Activated CD8-positive, alpha-beta memory T cell treated with anti-CD3 and anti-CD28 coated beads, Interleukin-2, amount 50 U/mL, for 48 hours (primary cell): ENCODE data around the gene VMP1.
A peak's percentile ranks its signal among the peaks of the same experiment; 100 is the strongest.
"Not testable (repeated sequence)": the region's sequence is repeated elsewhere in the genome, so short reads cannot be mapped to it uniquely, and the experiment has no call there.

Experiments
- DNase-seq: peaks from one replicate; pipeline ENCODE4 v3.0.0-alpha.2; 2020

VMP1 gene

DNA sequence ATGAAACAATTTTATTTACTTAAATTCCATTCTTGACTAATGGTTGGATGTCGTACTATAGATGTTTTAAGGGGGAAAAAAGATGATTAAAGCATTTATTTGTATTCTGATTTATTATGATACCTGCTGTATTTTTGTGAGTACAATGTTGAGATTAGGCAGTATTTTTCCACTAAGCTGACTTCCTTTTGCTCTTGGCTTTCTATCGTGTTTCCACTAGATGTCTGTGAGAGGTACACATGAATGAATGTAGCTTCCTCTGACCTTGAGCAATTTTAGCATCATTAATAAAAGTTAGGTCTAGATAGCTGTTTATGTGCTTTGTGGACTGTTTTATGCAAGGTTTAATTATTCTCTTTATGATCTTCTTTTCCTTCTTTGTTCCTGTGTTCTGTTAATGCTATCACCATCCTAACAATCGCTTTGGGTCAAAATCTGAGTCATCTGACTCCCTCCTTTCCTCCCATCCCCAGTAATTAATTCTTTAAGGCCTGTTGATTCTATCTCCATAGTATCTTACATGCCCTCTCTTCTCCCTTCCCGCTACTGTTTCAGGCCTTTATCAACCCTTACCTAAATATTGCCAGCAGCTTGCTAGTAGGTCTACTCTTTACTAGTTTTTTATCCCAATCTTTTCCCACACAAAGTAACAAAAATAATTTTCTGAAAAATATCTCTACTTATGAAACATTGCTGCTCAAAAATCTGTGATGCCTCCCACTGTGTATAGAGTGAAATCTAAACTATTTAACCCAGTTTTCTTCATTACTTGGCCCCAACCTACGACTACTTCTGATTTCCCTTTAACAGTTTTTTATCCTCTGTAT is 76.0 kb downstream of the VMP1 start:
- no peak for DNase-seq

DNA sequence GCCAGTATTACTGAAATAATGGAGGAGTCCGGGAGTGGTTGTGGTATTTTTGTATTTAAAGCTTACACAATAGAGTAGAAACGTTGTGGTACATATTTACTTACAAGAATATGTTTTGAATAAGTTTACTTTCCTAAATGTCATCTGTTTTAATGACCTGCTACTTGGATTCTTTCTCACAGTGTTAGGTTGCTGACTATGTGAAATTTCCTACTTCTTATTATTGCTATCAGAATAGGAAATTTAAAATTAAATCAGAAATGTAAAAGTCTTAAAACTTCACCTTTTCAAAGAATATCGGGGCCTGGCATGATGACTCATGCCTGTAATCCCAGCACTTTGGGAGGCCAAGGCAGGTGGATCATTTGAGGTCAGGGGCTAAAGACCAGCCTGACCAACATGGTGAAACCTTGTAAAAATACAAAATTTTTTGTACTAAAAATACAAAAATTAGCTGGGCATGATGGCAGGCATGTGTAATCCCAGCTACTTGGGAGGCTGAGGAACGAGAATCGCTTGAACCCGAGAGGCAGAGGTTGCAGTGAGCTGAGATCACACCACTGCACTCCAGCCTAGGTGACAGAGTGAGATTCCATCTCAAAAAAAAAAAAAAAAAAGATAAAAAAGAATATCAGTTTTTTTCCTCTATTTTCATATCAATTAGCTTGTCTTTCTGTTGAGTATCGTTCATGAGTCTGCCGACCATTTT is 77.8 kb downstream of the VMP1 start:
- DNase-seq = peak; percentile 67

DNA sequence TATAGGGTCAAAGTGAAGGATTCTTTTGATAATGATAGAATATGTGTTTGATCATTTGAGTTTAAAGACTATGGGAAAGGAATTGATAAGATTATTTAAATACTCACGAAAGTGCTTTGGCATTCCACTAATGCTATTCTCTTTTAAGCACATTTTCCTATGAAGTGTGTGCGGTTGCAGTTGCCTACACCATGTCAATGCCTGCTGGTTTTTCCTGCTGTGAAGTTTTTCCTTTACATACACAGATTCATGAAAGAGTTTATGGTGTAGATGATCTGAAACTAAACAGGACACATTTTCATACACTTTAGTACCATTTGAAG is 78.7 kb downstream of the VMP1 start:
- no peak for DNase-seq

DNA sequence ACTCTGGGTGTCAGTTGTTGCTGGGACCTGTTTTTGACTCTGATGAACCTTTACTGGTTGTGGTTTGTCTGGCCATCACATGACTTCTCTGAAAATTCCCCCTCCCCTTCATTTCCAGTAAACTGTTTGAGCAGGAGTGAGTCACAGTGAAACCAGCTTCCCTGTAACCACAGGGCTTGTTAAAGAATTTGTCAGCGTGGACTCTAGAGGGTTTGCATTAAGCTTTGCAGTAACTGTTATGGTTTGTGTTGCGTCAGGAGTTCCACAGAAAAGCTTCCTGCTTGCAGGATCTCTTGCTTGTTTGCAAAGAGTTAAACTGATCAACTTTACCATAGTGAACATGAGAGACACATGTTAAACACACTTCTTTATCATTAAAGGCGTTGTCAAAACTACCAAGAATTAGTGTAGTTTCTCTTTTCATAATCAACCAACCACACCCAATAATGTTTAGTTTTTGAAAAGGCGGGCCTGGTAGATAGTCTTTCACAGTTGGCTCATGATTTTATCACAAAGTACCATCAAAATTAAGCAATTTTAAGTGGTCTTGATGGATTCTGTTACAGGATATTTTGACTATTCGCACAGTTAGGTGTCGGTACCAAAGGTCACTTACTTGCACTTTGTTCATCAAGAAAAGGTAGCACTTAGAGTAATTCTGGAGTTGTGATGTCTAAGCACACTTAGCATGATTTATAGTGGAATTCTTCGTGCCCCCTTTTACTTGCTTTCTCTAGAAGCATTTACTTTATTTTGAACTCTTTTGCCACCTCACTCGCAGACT is 79.3 kb downstream of the VMP1 start:
- DNase-seq = no peak

DNA sequence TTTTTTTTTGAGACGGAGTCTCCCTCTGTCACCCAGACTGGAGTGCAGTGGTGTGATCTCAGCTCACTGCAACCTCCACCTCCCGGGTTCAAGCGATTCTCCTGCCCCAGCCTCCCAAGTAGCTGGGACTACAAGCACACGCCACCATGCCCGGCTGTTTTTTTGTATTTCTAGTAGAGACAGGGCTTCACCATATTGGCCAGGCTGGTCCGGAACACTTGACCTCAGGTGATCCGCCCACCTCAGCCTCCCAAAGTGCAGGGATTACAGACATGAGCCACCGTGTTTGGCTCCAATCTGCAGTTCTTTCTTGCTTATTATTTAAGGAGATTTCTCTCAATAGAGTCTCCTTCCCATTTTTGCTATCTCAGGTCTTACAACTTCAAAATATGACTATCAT is 82.4 kb downstream of the VMP1 start:
- not testable (repeated sequence) for DNase-seq

DNA sequence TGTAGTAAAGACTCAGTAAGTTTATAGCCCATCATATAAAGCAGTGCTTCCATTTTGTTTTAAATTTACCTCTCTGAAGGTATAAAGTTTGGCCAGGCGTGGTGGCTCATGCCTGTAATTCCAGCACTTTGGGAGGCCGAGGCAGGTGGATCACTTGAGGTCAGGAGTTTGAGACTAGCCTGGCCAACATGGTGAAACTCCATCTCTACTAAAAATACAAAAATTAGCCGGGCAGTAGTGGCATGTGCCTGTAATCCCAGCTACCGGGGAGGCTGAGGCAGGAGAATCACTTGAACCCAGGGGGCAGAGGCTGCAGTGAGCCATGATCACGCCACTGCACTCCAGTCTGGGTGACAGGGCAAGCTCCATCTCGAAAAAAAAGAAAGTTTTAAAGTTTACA is 83.0 kb downstream of the VMP1 start:
- not testable (repeated sequence) for DNase-seq

DNA sequence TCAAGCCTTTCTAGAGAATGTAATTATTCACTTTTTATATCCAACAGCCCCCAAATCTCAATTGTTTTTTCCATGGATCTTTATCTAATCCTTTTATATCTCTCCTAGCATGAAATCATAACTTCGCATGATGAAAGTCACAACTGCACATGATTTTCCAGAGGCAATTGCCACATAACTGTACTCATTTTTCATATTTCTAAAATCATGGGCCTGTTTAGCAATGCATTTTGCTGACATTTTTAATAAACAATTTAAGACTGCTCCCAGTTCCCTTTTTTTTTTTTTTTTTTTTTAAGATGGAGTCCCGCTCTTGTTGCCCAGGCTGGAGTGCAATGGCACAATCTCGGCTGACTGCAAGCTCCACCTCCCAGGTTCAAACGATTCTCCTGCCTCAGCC is 83.5 kb downstream of the VMP1 start:
- no peak for DNase-seq

DNA sequence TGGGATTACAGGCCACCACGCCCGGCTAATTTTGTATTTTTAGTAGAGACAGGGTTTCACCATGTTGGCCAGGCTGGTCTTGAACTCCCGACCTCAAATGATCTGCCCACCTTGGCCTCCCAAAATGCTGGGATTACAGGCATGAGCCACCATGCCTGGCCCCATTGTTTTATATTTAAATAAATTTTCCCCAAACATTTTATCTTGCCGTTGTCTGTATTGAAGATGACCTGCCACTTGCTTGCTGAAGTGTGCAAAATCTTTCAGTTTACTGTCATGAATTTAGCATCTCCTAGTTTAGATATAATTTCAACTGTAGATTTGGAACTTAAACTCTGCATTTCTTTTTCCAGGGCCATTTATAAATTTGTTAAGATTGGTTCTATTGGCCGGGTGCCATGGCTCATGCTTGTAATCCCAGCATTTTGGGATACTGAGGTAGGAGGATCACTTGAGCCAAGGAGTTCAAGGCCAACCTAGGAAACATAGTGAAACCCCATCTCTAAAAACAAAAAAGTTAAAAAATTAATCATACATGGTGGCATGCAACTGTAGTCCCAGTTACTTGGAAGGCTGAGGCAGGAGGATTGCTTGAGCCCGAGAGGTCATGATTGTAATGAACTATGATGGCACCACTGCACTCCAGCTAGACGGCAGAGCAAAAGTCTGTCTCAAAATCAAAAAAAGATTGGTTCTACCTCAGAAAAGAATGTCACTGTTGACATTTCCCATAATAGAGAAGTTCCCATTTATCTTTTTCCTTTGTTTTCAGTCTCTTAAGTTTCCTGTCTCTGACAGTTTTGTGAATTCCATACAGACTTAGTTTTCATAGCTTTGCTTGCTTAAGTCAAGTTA is 84.4 kb downstream of the VMP1 start:
- no peak for DNase-seq

DNA sequence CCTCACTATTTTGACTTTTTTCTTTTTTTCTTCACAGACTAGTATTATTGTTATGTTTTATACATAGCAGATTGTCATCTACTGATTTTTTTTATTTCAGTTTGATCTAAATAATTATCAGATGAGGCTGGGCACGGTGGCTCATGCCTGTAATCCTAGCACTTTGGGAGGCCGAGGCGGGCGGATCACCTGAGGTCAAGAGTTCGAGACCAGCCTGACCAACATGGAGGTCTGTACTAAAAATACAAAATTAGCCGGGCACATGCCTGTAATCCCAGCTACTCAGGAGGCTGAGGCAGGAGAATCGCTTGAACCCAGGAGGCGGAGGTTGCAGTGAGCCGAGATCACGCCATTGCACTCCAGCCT is 85.0 kb downstream of the VMP1 start:
- not testable (repeated sequence) for DNase-seq

DNA sequence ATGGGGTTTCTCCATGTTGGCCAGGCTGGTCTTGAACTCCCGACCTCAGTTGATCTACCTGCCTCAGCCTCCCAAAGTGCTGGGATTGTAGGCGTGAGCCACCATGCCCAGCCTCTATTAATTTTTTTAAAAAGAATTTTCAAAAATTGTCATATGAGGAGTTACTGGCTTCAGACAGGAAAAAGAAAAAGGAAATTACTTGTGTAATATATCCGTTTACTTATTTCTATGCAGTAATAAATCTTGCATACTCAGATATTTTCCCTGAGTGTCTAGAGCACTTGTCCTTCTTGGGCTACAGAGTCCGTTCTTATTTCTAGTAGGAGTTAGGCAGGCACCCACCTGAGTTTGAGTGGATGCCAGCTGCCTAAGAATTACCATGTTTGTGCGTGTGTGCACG is 85.8 kb downstream of the VMP1 start:
- DNase-seq = no peak

DNA sequence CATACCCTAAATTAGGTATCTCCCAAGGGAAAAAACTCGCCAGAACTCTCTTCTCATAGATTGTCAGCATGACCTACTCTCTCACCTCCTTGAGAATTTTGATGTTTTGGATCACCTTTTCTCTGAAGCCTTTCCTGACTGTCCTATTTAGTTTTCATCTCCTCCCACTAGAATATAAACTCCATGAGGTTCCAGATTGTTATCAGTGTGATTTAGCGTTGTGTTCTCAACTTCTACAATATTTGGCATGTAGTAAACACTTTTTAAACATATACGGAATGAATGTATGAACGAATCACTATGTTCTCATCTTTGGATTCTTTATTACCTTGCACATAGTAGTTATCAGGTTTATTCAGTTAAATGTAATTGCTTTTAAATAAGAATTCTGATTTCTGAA is 88.7 kb downstream of the VMP1 start:
- DNase-seq = no peak

DNA sequence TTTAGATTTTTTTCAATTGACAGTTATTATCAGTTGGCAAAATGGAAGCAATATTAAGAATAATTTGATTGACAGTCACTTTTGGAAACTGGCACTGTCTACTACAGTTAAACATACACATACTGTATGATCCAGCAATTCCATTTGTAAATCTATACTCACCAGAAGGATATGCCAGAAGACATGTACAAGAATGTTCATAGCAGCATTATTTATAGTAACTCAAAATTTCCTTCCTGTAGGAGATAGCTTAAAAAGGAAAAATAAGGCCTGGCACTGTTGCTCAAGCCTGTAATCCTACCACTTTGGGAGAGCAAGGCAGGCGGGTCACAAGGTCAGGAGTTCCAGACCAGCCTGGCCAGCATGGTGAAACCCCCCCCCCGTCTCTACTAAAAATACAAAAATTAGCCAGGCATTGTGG is 89.3 kb downstream of the VMP1 start:
- no peak for DNase-seq

DNA sequence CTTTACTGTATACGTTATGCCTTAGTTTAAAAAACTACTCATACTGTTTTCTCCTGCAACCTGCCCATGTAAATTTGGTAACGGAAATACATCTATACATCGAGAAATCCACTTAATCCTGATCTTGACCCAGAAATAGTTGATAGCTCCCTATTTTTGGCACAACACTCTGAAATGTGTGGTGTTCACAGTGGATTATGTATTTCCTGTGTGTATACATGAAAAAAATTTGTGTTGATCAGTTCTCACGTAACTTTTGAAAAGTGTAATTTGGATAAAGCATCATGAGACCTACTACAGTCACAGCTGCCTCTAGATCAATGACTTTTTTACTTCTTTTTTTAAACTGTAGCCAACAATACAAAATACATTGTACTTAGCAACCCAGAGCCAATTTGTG is 90.7 kb downstream of the VMP1 start:
- DNase-seq = no peak

DNA sequence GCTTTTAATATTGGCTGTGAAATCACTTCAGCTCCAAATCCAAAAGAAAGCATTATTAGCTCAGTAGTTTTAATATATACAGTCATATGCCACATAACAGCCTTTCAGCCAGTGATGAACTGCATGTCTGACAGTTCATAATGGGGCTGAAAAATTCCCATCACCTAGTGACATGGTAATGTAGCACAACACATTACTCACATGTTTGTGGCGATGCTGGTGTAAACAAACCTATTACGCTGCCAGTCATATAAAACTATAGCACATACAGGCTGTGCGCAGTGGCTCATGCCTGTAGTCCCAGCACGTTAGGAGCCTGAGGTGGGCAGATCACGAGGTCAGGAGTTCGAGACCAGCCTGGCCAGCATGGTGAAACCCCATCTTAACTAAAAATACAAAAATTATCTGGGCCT is 93.1 kb downstream of the VMP1 start:
- no peak for DNase-seq

DNA sequence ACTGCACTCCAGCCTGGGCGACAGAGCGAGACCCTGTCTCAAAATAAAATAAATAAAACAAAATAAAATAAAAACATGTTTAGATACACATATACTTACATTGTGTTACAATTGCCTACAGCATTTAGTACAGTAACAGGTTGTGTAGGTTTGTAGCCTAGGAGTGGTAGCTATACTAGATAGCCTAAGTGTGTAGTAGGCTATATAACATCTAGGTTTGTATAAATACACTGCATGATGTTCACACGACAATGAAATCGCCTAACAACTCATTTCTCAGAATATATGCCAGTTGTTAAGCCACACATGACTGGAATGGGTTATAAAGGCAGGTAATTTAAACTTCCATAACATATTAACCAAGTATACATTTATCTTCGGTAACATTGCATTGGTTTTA is 94.7 kb downstream of the VMP1 start:
- DNase-seq = no peak

DNA sequence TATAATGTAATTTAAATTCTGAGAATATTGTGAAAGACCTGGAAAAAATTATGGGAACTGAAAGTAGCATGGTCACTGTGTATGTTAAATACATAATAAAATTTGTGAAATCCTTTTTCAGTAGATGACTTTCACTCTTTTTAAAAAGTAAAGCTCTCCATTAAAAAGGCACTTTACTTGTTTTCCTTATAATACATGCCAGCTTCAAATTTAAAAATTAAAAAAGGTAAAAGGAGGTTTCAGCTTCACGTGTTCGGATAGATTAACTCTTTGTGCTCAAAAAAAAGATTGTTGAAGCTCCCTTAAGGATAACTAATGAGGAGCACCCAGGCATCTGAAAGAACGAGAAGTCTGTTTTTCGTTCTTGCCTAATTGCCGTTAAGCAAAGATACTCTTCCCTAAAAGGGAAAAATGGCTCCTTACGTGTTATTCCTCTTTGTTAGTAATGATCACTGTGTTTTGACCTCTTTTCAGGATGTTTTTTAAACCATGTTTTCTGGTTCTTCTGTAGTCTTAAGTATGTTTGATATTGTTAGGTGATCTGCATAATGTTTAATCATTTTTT is 97.5 kb downstream of the VMP1 start:
- DNase-seq = no peak

DNA sequence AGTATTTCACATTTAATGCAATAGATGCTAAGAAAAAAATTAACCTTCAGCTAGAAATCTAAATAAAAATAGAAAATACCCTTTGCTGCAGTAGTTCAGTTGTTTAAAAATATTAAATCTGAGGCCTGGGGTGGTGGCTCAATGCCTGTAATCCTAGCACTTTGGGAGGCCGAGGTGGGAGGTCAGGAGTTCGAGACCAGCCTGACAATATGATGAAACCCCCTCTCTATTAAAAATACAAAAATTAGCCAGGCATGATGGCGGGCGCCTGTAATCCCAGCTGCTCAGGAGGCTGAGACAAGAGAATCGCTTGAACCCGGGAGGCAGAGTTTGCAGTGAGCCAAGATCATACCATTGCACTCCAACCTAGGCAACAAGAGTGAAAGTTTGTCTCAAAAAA is 98.9 kb downstream of the VMP1 start:
- not testable (repeated sequence) for DNase-seq

DNA sequence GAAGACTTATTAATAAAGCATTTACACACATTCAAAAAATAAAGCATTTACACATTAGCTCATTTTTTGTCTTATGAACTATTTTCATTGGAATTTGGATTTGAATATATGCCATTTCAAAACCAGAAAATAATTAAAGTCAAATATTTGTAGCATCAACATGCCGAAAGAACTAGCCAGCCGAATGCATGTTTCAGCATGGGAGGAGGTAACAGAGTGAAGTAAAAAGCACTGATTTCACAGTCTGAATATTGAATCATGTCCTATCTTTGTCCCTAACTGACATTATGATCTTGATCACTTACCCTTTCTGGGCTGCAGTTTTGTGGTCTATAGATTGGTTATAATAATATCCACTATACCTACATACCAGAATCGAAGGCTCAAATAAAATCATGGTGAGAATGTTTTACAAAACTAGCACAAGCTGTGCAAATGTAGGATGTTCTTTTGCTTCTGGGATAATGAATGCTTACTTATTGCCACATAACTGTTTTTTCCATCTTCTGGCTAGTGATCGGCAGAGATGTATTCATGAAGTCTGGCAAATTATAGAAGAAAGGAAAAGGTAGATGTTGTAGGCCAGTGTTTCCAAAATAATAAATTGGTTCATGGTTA is 100.5 kb downstream of the VMP1 start:
- DNase-seq = no peak

DNA sequence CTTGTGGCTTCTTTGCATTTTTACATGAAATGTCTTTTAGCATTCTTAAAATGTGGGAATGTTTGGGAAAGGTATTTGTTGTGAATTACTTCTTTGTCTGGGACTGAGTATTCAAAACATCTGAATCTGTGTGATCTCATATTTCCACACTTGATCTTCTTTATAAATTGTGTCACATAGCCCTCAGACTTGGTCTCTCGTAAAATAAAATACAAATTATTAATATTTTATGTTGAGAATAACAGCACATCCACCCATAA is 103.4 kb downstream of the VMP1 start:
- no peak for DNase-seq

DNA sequence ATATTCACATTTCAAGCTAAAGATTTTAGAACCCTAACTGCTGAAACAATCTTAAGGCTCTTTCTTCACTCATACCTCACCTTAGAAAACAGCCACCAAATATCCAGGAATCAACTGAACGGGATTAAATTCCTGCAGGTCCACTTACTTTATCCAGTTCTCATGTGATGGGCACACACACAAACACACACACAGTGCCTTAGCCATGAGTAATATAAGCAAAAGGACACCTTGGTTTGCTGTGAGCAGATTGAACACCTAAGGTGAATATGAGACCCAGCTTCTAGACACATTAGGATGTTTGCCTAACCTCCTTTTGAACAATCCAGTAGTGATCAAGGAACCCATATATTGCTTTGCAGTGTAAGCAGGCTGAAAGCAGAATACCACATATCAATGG is 103.8 kb downstream of the VMP1 start:
- no peak for DNase-seq

DNA sequence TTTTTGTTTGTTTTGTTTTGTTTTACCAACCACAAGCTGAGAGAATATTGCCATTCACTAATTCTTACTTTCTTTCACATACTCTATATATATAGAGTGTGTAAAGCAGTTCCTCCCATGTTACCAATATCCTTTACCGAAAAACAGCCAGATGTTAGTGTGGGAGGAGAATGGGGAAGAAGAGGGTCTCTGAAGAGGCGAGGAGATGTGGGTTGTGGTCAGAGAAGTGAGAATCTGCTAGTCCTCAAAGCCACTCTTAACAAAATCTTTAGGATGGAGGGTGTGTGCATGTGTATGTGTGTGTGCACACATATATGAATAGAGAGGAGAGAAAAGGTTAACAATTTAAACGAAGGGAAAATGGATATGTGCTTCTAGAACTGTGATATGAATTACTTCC is 104.7 kb downstream of the VMP1 start:
- DNase-seq = no peak

DNA sequence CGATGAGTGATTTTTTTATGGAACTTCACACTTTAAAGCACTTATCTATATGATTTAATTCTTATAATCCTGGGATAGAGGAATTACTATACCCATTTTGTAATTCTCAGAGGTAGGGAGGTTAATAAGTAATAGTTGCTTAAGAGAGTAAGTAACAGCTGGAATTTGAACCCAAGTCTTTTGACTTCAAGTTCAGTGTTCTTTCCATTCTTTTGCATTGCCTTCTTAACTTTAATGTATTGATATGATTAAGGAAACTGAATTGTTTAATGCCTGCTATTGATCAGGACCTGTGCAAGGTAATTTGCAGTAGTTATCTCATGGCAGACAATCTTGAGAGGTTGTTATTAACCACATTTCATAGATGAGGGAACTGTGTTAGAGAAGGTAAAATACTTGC is 106.8 kb downstream of the VMP1 start:
- DNase-seq = no peak

DNA sequence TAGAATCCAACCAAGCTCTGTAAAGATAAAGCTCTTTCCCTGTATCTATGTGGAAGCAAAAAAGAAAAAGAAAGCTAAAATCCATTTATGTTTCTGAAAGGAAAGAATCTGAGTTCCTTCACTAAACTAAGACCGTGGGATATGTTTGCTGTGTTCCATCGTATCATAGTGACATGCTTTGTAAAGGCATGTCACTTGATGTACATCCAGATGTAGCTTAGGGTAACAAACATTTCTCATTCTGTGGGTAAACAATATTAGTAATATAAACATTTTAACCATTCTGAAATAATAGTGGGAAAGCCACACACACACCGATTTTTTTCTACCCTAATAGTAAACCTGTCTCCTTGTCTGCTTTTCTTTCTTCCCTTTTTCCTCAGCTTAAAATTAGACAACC is 107.2 kb downstream of the VMP1 start:
- no peak for DNase-seq
